ENCODE data around the gene COA3.

The COA3 gene

GRCh38 chr17:42818379-42818778 lies 19.9 kb upstream of the COA3 start:
- no peak for DNase-seq (ENCODE audit: low read depth in 3 of 3, low spot score in 1 of 3)

- DNase-seq (ENCODE audit: low read depth in 3 of 3, low spot score in 1 of 3), result no peak
These were observed 19.4 kb upstream of the COA3 start for GRCh38 chr17:42817866-42818265.

GRCh38 chr17:42814633-42815399 lies 16.3 kb upstream of the COA3 start:
- no peak for DNase-seq (ENCODE audit: low read depth in 3 of 3, low spot score in 1 of 3)

GRCh38 chr17:42809250-42809649 lies 10.7 kb upstream of the COA3 start:
- no peak for DNase-seq (ENCODE audit: low read depth in 3 of 3, low spot score in 1 of 3)

- DNase-seq (ENCODE audit: low read depth in 3 of 3, low spot score in 1 of 3), result no peak
These were observed 7.7 kb upstream of the COA3 start for GRCh38 chr17:42806249-42806648.

- DNase-seq (ENCODE audit: low read depth in 3 of 3, low spot score in 1 of 3), result no peak
These were observed 6.4 kb upstream of the COA3 start for GRCh38 chr17:42804918-42805367.

- DNase-seq (ENCODE audit: low read depth in 3 of 3, low spot score in 1 of 3), result no peak
These were observed 4.8 kb upstream of the COA3 start for GRCh38 chr17:42803074-42803883.

GRCh38 chr17:42798011-42798382 lies 507 bp downstream of the COA3 start:
- DNase-seq (ENCODE audit: low read depth in 3 of 3, low spot score in 1 of 3), result no peak

GRCh38 chr17:42797067-42798007 lies 1.2 kb downstream of the COA3 start:
- no peak for DNase-seq (ENCODE audit: low read depth in 3 of 3, low spot score in 1 of 3)

GRCh38 chr17:42796066-42796758 lies 2.3 kb downstream of the COA3 start:
- DNase-seq (ENCODE audit: low read depth in 3 of 3, low spot score in 1 of 3), result no peak

GRCh38 chr17:42795465-42795864 lies 3.0 kb downstream of the COA3 start:
- no peak for DNase-seq (ENCODE audit: low read depth in 3 of 3, low spot score in 1 of 3)

- DNase-seq (ENCODE audit: low read depth in 3 of 3, low spot score in 1 of 3), result no peak
These were observed 3.4 kb downstream of the COA3 start for GRCh38 chr17:42795061-42795460.

GRCh38 chr17:42792545-42792944 lies 6.0 kb downstream of the COA3 start:
- DNase-seq (ENCODE audit: low read depth in 3 of 3, low spot score in 1 of 3), result no peak

GRCh38 chr17:42791948-42792347 lies 6.6 kb downstream of the COA3 start:
- no peak for DNase-seq (ENCODE audit: low read depth in 3 of 3, low spot score in 1 of 3)

GRCh38 chr17:42787266-42787665 lies 11.2 kb downstream of the COA3 start:
- no peak for DNase-seq (ENCODE audit: low read depth in 3 of 3, low spot score in 1 of 3)

- DNase-seq (ENCODE audit: low read depth in 3 of 3, low spot score in 1 of 3), result no peak
These were observed 13.5 kb downstream of the COA3 start for GRCh38 chr17:42784811-42785592.

GRCh38 chr17:42784409-42784808 lies 14.1 kb downstream of the COA3 start:
- DNase-seq (ENCODE audit: low read depth in 3 of 3, low spot score in 1 of 3), result no peak

GRCh38 chr17:42783791-42784138 lies 14.7 kb downstream of the COA3 start:
- DNase-seq (ENCODE audit: low read depth in 3 of 3, low spot score in 1 of 3), result no peak

GRCh38 chr17:42783062-42783790 lies 15.3 kb downstream of the COA3 start:
- DNase-seq (ENCODE audit: low read depth in 3 of 3, low spot score in 1 of 3), result no peak

Data from stimulated activated CD4-positive, alpha-beta T cell treated with anti-CD3 and anti-CD28 coated beads, TNF-alpha, amount 100 ng/mL, for 1 hour (primary cell).